Sigmoid colon (tissue), 4 donors: ENCODE results near the gene SSBP1.

Experiments used
- CTCF ChIP-seq, 4 experiments: fragments of 450-650 bp in 3 of 4; fragments of 200-600 bp in 1 of 4; IDR thresholded peaks; one replicate each; pipeline ENCODE4 v1.5.1; 2016 to 2019; ENCODE audit warnings: antibody characterized with exemption in 4 of 4, mild to moderate bottlenecking in 3 of 4, moderate library complexity in 2 of 4
- EP300 ChIP-seq, 4 donors: sonication (generic); formaldehyde crosslinking; IDR thresholded peaks; one replicate each; pipeline ENCODE4 v1.6.1; 2017; ENCODE audit warnings: antibody characterized with exemption in 4 of 4
- POLR2A ChIP-seq, 2 donors: fragments of 450-650 bp; IDR thresholded peaks; one replicate each; pipeline ENCODE4 v1.6.1; 2016; ENCODE audit warnings: antibody characterized with exemption in 2 of 2, mild to moderate bottlenecking in 2 of 2, moderate library complexity in 2 of 2
- POLR2AphosphoS5 ChIP-seq, 4 donors: sonication (generic); formaldehyde crosslinking; IDR thresholded peaks; one replicate each; pipeline ENCODE4 v1.6.1; 2017; ENCODE audit warnings: antibody characterized with exemption in 4 of 4

- TF ChIP-seq CTCF (IDR thresholded peaks at IDR 0.05), result no peak
- no peak for TF ChIP-seq POLR2AphosphoS5 (IDR thresholded peaks at IDR 0.05)
- TF ChIP-seq EP300 (IDR thresholded peaks at IDR 0.05), result no peak
- no peak for TF ChIP-seq POLR2A (IDR thresholded peaks at IDR 0.05)
Observed at GRCh38 chr7:141789917-141790316, 51.8 kb downstream of the SSBP1 start, which contains the start of gene TAS2R5.
